H9 (cell line): Measurements from ENCODE around the gene GSTA3. TPM values are rescaled to one million over a fixed set of nuclear protein-coding genes. Genes with fewer than 3 reads are reported as not detected.

Experiments
- DNase-seq: peaks from one replicate; pipeline ENCODE4 v3.0.0-alpha.2; 2017
- H2AFZ ChIP-seq: one replicate; pipeline ENCODE4 v1.6.1; 2013; ENCODE audit warnings: mild to moderate bottlenecking, low read length, control low read depth, moderate library complexity
- H2AK5ac ChIP-seq: 2 replicates; pipeline ENCODE4 v1.6.1; 2013; ENCODE audit warnings: low read length, control low read depth, mixed read lengths; ENCODE audit not compliant: insufficient read length
- H2BK120ac ChIP-seq: one replicate; pipeline ENCODE4 v1.6.1; 2013; ENCODE audit warnings: low read depth, mild to moderate bottlenecking, low read length, control low read depth, inconsistent platforms; ENCODE audit not compliant: poor library complexity, severe bottlenecking
- H2BK12ac ChIP-seq: 2 replicates; pipeline ENCODE4 v1.6.1; 2013; ENCODE audit warnings: low read length, control low read depth, mixed read lengths, low read depth; ENCODE audit not compliant: insufficient read length
- H2BK15ac ChIP-seq: 2 replicates; pipeline ENCODE4 v1.6.1; 2013; ENCODE audit warnings: low read depth, low read length, control low read depth
- H2BK20ac ChIP-seq: one replicate; pipeline ENCODE4 v1.6.1; 2013; ENCODE audit warnings: low read depth, mild to moderate bottlenecking, low read length, control low read depth, inconsistent platforms; ENCODE audit not compliant: poor library complexity, severe bottlenecking
- H2BK5ac ChIP-seq: 2 replicates; pipeline ENCODE4 v1.6.1; 2013; ENCODE audit warnings: low read length, control low read depth, mixed read lengths; ENCODE audit not compliant: insufficient read length
- H3K14ac ChIP-seq: 2 replicates; pipeline ENCODE4 v1.6.1; 2013; ENCODE audit warnings: low read length, control low read depth; ENCODE audit not compliant: insufficient read depth
- H3K18ac ChIP-seq: 2 replicates; pipeline ENCODE4 v1.6.1; 2013; ENCODE audit warnings: low read depth, mild to moderate bottlenecking, mixed read lengths, low read length, control low read depth; ENCODE audit not compliant: insufficient read length
- H3K23ac ChIP-seq: 2 replicates; pipeline ENCODE4 v1.6.1; 2013; ENCODE audit warnings: low read length, control low read depth, mixed read lengths, low read depth; ENCODE audit not compliant: insufficient read length
- H3K23me2 ChIP-seq: 2 replicates; pipeline ENCODE4 v1.6.1; 2013; ENCODE audit warnings: low read depth, mild to moderate bottlenecking, mixed read lengths, low read length, control low read depth; ENCODE audit not compliant: insufficient read length, poor library complexity, severe bottlenecking
- H3K27ac ChIP-seq: 2 replicates; pipeline ENCODE4 v1.5.1; 2013; ENCODE audit warnings: low read length, control low read depth, mixed read lengths, low read depth; ENCODE audit not compliant: insufficient read length
- H3K27me3 ChIP-seq: 2 replicates; pipeline ENCODE4 v1.6.1; 2013; ENCODE audit warnings: low read length, control low read depth, inconsistent platforms; ENCODE audit not compliant: insufficient read depth
- H3K4ac ChIP-seq: 2 replicates; pipeline ENCODE4 v1.6.1; 2013; ENCODE audit warnings: low read depth, mild to moderate bottlenecking, control low read depth, inconsistent platforms, low read length, moderate library complexity
- H3K4me1 ChIP-seq: 2 replicates; pipeline ENCODE4 v1.6.1; 2013; ENCODE audit warnings: low read length, control low read depth, inconsistent platforms; ENCODE audit not compliant: insufficient read depth
- H3K4me2 ChIP-seq: 2 replicates; pipeline ENCODE4 v1.6.1; 2013; ENCODE audit warnings: low read length, control low read depth, mixed read lengths; ENCODE audit not compliant: insufficient read length, insufficient read depth
- H3K56ac ChIP-seq: 2 replicates; pipeline ENCODE4 v1.6.1; 2013; ENCODE audit warnings: low read depth, mild to moderate bottlenecking, mixed read lengths, low read length, control low read depth; ENCODE audit not compliant: insufficient read length
- H3K79me1 ChIP-seq: 2 replicates; pipeline ENCODE4 v1.6.1; 2013; ENCODE audit warnings: low read depth, mild to moderate bottlenecking, moderate library complexity, low read length, control low read depth, inconsistent platforms; ENCODE audit not compliant: insufficient read depth, poor library complexity, severe bottlenecking
- H3K79me2 ChIP-seq: 2 replicates; pipeline ENCODE4 v1.6.1; 2013; ENCODE audit warnings: low read length, control low read depth, inconsistent platforms; ENCODE audit not compliant: insufficient read depth
- H3K9ac ChIP-seq: 2 replicates; pipeline ENCODE4 v1.6.1; 2013; ENCODE audit warnings: low read length, control low read depth, mixed read lengths; ENCODE audit not compliant: insufficient read length; ENCODE audit errors: extremely low read depth
- H3K9me3 ChIP-seq: one replicate; pipeline ENCODE4 v1.6.1; 2013; ENCODE audit warnings: low read depth, low read length, inconsistent platforms; ENCODE audit not compliant: control insufficient read depth
- H3T11ph ChIP-seq: one replicate; pipeline ENCODE4 v1.6.1; 2013; ENCODE audit warnings: mild to moderate bottlenecking, low read length, control low read depth, inconsistent platforms
- H4K20me1 ChIP-seq: one replicate; pipeline ENCODE4 v1.6.1; 2013; ENCODE audit not compliant: control insufficient read depth, insufficient read length, insufficient read depth
- H4K5ac ChIP-seq: 2 replicates; pipeline ENCODE4 v1.6.1; 2013; ENCODE audit warnings: low read depth, mild to moderate bottlenecking, mixed read lengths, low read length, control low read depth; ENCODE audit not compliant: insufficient read length
- H4K8ac ChIP-seq: replicated peaks from 2 replicates; pipeline ENCODE4 v1.6.1; 2013; ENCODE audit warnings: low read length, control low read depth, mixed read lengths, low read depth; ENCODE audit not compliant: insufficient read length
- H4K91ac ChIP-seq: 2 replicates; pipeline ENCODE4 v1.6.1; 2013; ENCODE audit warnings: low read depth, mild to moderate bottlenecking, moderate library complexity, mixed read lengths, low read length, control low read depth; ENCODE audit not compliant: insufficient read length
- H3K27ac Mint-ChIP-seq, 3 experiments: 2 replicates in 2 of 3; 3 replicates in 1 of 3; pipeline ENCODE4 v1.8.0; 2020 to 2021; ENCODE audit warnings: mixed read lengths in 3 of 3, mild to moderate bottlenecking in 1 of 3, moderate library complexity in 1 of 3
- H3K27me3 Mint-ChIP-seq: 2 replicates; pipeline ENCODE4 v1.8.0; 2021; ENCODE audit warnings: low read depth, mild to moderate bottlenecking, moderate library complexity, mixed read lengths
- H3K36me3 Mint-ChIP-seq, 3 experiments: 2 replicates in 2 of 3; 3 replicates in 1 of 3; pipeline ENCODE4 v1.8.0; 2020 to 2021; ENCODE audit warnings: low read depth in 3 of 3, mixed read lengths in 3 of 3; ENCODE audit not compliant: insufficient read depth in 1 of 3
- H3K4me1 Mint-ChIP-seq, 2 experiments: 2 replicates each; pipeline ENCODE4 v1.8.0; 2020; ENCODE audit warnings: mixed read lengths in 2 of 2
- H3K4me3 Mint-ChIP-seq, 2 experiments: 2 replicates in 1 of 2; 3 replicates in 1 of 2; pipeline ENCODE4 v1.8.0; 2020 to 2021; ENCODE audit warnings: mild to moderate bottlenecking in 2 of 2, mixed read lengths in 2 of 2, moderate library complexity in 1 of 2
- H3K9me3 Mint-ChIP-seq, 2 experiments: 2 replicates in 1 of 2; 3 replicates in 1 of 2; pipeline ENCODE4 v1.8.0; 2020; ENCODE audit warnings: mild to moderate bottlenecking in 2 of 2, mixed read lengths in 2 of 2, moderate library complexity in 1 of 2
- WGBS: extraction: QIAGEN DNeasy Blood & Tissue Kit; methylation state at CpG from one replicate; pipeline ENCODE4 v1.1.7; 2013; ENCODE audit warnings: missing lambda C conversion rate, low lambda C conversion rate, mixed read lengths; ENCODE audit not compliant: insufficient read length; ENCODE audit errors: extremely low coverage; 5-methylcytosine and 5-hydroxymethylcytosine counted together
- total RNA-seq: library from RNA; stranded (reverse); gene quantifications from 2 replicates; pipeline ENCODE4 v1.2.1, GENCODE V29; 2021
- TF ChIP-seq, protein P1 (sequence below): fragments of 200-600 bp; sonication (generic); conservative IDR thresholded peaks from 3 replicates; pipeline ENCODE4 v1.8.0; 2021; ENCODE audit warnings: antibody characterized with exemption, mild to moderate bottlenecking

The GSTA3 gene
- total RNA-seq, 1 experiment from 2014 or later = not detected

DNA sequence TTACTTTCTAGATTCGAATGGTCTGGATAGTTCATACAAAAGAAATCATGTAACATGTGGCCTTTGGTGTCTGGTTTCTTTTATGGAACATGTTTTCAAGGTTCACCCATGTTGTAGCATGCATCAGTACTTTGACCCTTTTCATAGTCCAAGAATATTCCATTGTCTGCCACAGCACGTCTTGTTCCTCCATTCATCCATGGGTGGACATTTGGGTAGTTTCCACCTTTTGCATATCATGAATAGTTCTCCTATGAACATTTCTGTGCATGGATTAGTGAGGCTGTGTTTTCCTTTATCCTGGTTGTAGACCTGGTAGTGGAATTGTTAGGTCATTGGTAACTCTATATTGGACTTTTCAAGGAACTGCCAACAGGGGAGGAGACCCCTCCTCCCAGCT is 31.7 kb downstream of the GSTA3 start:
- Histone ChIP-seq H2BK20ac (no peak overlapping the region), H3K56ac (no peak overlapping the region), H4K20me1 (no peaks in the 10 kb centered on the region), H3K4me2 (no peak overlapping the region), H3K23me2 (peaks cover 3% of the 10 kb centered on the region), H3K79me2 (no peaks in the 10 kb centered on the region), H3K9me3 (no peaks in the 10 kb centered on the region), H3T11ph (no peak overlapping the region), H3K4ac (no peak overlapping the region), H3K79me1 (no peaks in the 10 kb centered on the region), H3K23ac (no peak overlapping the region), H2AFZ (no peak overlapping the region), H3K4me1 (no peaks in the 10 kb centered on the region), H4K5ac (no peak overlapping the region), H2BK120ac (no peak overlapping the region), H2AK5ac (no peak overlapping the region), H3K27ac (no peak overlapping the region), H3K9ac (no peak overlapping the region), H3K27me3 (no peaks in the 10 kb centered on the region), H4K8ac (no peak overlapping the region), H3K14ac (no peak overlapping the region), H2BK15ac (no peak overlapping the region), H3K18ac (no peak overlapping the region), H2BK5ac (no peak overlapping the region), H2BK12ac (no peak overlapping the region), H4K91ac (no peak overlapping the region)
- no peaks in the 10 kb centered on the region for H3K36me3 Mint-ChIP-seq
- no CpG with 5 or more reads among the region's 2 CpGs for WGBS
- H3K9me3 Mint-ChIP-seq = no peaks in the 10 kb centered on the region
- peaks cover 8 to 9% of the 10 kb centered on the region in 2 experiments for H3K4me1 Mint-ChIP-seq
- no peak for DNase-seq
- no peak overlapping the region for H3K4me3 Mint-ChIP-seq
- no peak overlapping the region for H3K27ac Mint-ChIP-seq
- H3K27me3 Mint-ChIP-seq = peaks cover 2% of the 10 kb centered on the region; the same call in 1 of the 2 replicates
- TF ChIP-seq, protein P1, sequence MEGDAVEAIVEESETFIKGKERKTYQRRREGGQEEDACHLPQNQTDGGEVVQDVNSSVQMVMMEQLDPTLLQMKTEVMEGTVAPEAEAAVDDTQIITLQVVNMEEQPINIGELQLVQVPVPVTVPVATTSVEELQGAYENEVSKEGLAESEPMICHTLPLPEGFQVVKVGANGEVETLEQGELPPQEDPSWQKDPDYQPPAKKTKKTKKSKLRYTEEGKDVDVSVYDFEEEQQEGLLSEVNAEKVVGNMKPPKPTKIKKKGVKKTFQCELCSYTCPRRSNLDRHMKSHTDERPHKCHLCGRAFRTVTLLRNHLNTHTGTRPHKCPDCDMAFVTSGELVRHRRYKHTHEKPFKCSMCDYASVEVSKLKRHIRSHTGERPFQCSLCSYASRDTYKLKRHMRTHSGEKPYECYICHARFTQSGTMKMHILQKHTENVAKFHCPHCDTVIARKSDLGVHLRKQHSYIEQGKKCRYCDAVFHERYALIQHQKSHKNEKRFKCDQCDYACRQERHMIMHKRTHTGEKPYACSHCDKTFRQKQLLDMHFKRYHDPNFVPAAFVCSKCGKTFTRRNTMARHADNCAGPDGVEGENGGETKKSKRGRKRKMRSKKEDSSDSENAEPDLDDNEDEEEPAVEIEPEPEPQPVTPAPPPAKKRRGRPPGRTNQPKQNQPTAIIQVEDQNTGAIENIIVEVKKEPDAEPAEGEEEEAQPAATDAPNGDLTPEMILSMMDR = no peak
